Right lobe of liver (tissue), 6 donors: ENCODE data around the gene ERBB4. TPM values are rescaled to one million over a fixed set of nuclear protein-coding genes. Genes with fewer than 3 reads are reported as not detected.
"Not testable (repeated sequence)": the region's sequence is repeated elsewhere in the genome, so short reads cannot be mapped to it uniquely, and the experiment has no call there.

ENCODE experiments used
- ATAC-seq, 4 donors: fragments of 200-7000 bp; cut with Tn5 transposase; one replicate each; pipeline ENCODE4 v1.9.1; 2020; ENCODE audit warnings: mild to moderate bottlenecking in 4 of 4, moderate library complexity in 4 of 4
- DNase-seq, 3 donors: peaks; one replicate each; pipeline ENCODE4 v3.0.0-alpha.2; 2020
- H3K27ac ChIP-seq, 3 donors: fragments of 200-600 bp; one replicate each; pipeline ENCODE4 v1.8.0; 2022
- H3K27me3 ChIP-seq, 2 donors: fragments of 200-600 bp; one replicate each; pipeline ENCODE4 v1.8.0; 2022
- H3K36me3 ChIP-seq, 4 donors: fragments of 200-600 bp; sonication (generic) in 1 of 4; one replicate each; pipeline versions ENCODE4 v1.5.1 to v1.8.0; 2017 to 2022; ENCODE audit warnings: control low read depth in 1 of 4
- H3K4me1 ChIP-seq, 4 donors: fragments of 200-600 bp; sonication (generic) in 1 of 4; one replicate each; pipeline versions ENCODE4 v1.5.1 to v1.8.0; 2017 to 2022; ENCODE audit warnings: control low read depth in 1 of 4
- H3K4me3 ChIP-seq, 3 donors: fragments of 200-600 bp; one replicate each; pipeline ENCODE4 v1.8.0; 2022
- H3K9me3 ChIP-seq, 4 donors: fragments of 200-600 bp; sonication (generic) in 1 of 4; one replicate each; pipeline versions ENCODE4 v1.5.1 to v1.8.0; 2017 to 2022; ENCODE audit warnings: control low read depth in 1 of 4
- CTCF ChIP-seq, 4 donors: fragments of 200-600 bp in 3 of 4; fragments of 450-650 bp in 1 of 4; IDR thresholded peaks; one replicate each; pipeline versions ENCODE4 v1.5.1 to v1.8.0; 2016 to 2022; ENCODE audit warnings: antibody characterized with exemption in 4 of 4, mild to moderate bottlenecking in 2 of 4
- POLR2A ChIP-seq: fragments of 450-650 bp; IDR thresholded peaks from one replicate; pipeline ENCODE4 v1.6.1; 2017; ENCODE audit warnings: antibody characterized with exemption, mild to moderate bottlenecking
- WGBS: methylation state at CpG from one replicate; pipeline ENCODE4 v1.1.6; 2018; ENCODE audit warnings: low coverage, low lambda C conversion rate; ENCODE audit not compliant: insufficient coverage; ENCODE audit errors: missing lambda C conversion rate; 5-methylcytosine and 5-hydroxymethylcytosine counted together
- intact Hi-C, 2 donors: fragments of 100-400 bp; cut with DNase I; formaldehyde crosslinking; loops; one replicate each; pipeline versions ENCODE4 v1.11.2 to v1.14.1; 2022
- total RNA-seq, 6 experiments: library from RNA; depleted of rRNA in 2 of 6; stranded (reverse); fragments of >200 nt in 2 of 6; fragmentation: NEBNext Ultra II Directional in 3 of 6; extraction: Animal tissue kit (Norgen Biotek cat#: 25700) in 3 of 6; gene quantifications; one replicate each; pipeline versions ENCODE4 v1.1.0 to v1.2.4, GENCODE V29; 2016 to 2023
- donor health status: DM: no; HTN: yes; CAD: no.
- donor health status: DM: no; HTN: no; CAD: no.
- donor health status: DM: no; HTN: no; CAD: no.
- donor health status: DM: no; HTN: yes; CAD: no.
- donor health status: DM: no; HTN: yes; CAD: no.

The ERBB4 gene
- total RNA-seq, 6 experiments from 2014 or later: 0.02 to 0.59 (median 0.08) TPM; not detected in 2

GRCh38 chr2:212480447-212480846, 58.2 kb downstream of the ERBB4 start:
- intact Hi-C loops: no loop called here
- no peaks in the 10 kb centered on the region for H3K4me1 ChIP-seq
- DNase-seq (no peak), ATAC-seq (no peak)
- TF ChIP-seq POLR2A: no peak
- TF ChIP-seq CTCF (IDR thresholded peaks at IDR 0.05): no peak
- WGBS: 86% methylated on average over 1 of the region's 1 CpG
- H3K27me3 ChIP-seq: no peaks in the 10 kb centered on the region
- no peak overlapping the region for H3K27ac ChIP-seq
- no peaks in the 10 kb centered on the region for H3K36me3 ChIP-seq
- H3K4me3 ChIP-seq: no peak overlapping the region
- no peaks in the 10 kb centered on the region for H3K9me3 ChIP-seq

- 68% methylated on average over 2 of the region's 2 CpGs for WGBS
Observed at GRCh38 chr2:212477571-212477970, 61.0 kb downstream of the ERBB4 start.

GRCh38 chr2:212473211-212473610, 65.4 kb downstream of the ERBB4 start:
- intact Hi-C loops: no loop called here
- H3K4me3 ChIP-seq: no peak overlapping the region
- H3K4me1 ChIP-seq: no peaks in the 10 kb centered on the region
- no peaks in the 10 kb centered on the region for H3K27me3 ChIP-seq
- no peak for ATAC-seq
- no peak for DNase-seq
- TF ChIP-seq POLR2A (no peak), CTCF (IDR thresholded peaks at IDR 0.05) (no peak)
- no peaks in the 10 kb centered on the region for H3K36me3 ChIP-seq
- H3K9me3 ChIP-seq: no peaks in the 10 kb centered on the region
- no peak overlapping the region for H3K27ac ChIP-seq
- WGBS: 21% methylated on average over 1 of the region's 1 CpG

More at GRCh38 chr2:212477571-212477970, 61.0 kb downstream of the ERBB4 start:
- no peaks in the 10 kb centered on the region for H3K9me3 ChIP-seq
- H3K36me3 ChIP-seq: no peaks in the 10 kb centered on the region
- H3K27me3 ChIP-seq: no peaks in the 10 kb centered on the region
- TF ChIP-seq CTCF (IDR thresholded peaks at IDR 0.05) (no peak), POLR2A (no peak)
- intact Hi-C loops: no loop called here
- no peak overlapping the region for H3K4me3 ChIP-seq
- H3K27ac ChIP-seq: no peak overlapping the region
- no peaks in the 10 kb centered on the region for H3K4me1 ChIP-seq
- DNase-seq: no peak
- ATAC-seq: no peak

- H3K9me3 ChIP-seq, H3K4me1 ChIP-seq, H3K27ac ChIP-seq, H3K4me3 ChIP-seq, H3K27me3 ChIP-seq, ATAC-seq, intact Hi-C loops, H3K36me3 ChIP-seq, DNase-seq: not testable (repeated sequence)
- WGBS: no CpG with 5 or more reads among the region's 2 CpGs
Observed at GRCh38 chr2:212467551-212467950, 71.1 kb downstream of the ERBB4 start.

- H3K9me3 ChIP-seq: no peaks in the 10 kb centered on the region
- ATAC-seq: no peak
- DNase-seq: no peak
- no peaks in the 10 kb centered on the region for H3K27me3 ChIP-seq
- intact Hi-C loops: no loop called here
- H3K36me3 ChIP-seq: no peaks in the 10 kb centered on the region
- TF ChIP-seq CTCF (IDR thresholded peaks at IDR 0.05) (no peak), POLR2A (no peak)
- no peak overlapping the region for H3K4me3 ChIP-seq
- H3K4me1 ChIP-seq: no peaks in the 10 kb centered on the region
- WGBS: 75% methylated on average over 1 of the region's 1 CpG
- H3K27ac ChIP-seq: no peak overlapping the region
Observed at GRCh38 chr2:212465456-212465855, 73.1 kb downstream of the ERBB4 start.

GRCh38 chr2:212461708-212462107, 76.9 kb downstream of the ERBB4 start:
- H3K4me1 ChIP-seq, DNase-seq, intact Hi-C loops, H3K27me3 ChIP-seq, H3K9me3 ChIP-seq, ATAC-seq, H3K27ac ChIP-seq, H3K36me3 ChIP-seq, H3K4me3 ChIP-seq: not testable (repeated sequence)
- 37% methylated on average over 3 of the region's 4 CpGs for WGBS
